ENCODE data around the gene WSB1.

GRCh38 chr17:27266228-27266627, 27.7 kb upstream of the WSB1 start:
- TF ChIP-seq CTCF (IDR thresholded peaks at IDR 0.05) (no peak), FOSL2 (IDR thresholded peaks at IDR 0.05) (no peak), FOSL2 (CRISPR knock-in tag; IDR thresholded peaks at IDR 0.05) (no peak), RAD21 (conservative IDR thresholded peaks at IDR 0.05 in 1 of 2, IDR thresholded peaks at IDR 0.05 in 1 of 2) (no peak)
